Breast epithelium (tissue), 3 donors: ENCODE results near the gene FUCA1.

Source experiments
- CTCF ChIP-seq, 3 donors: fragments of 450-650 bp; IDR thresholded peaks; one replicate each; pipeline ENCODE4 v1.5.1; 2016 to 2017; ENCODE audit warnings: antibody characterized with exemption in 3 of 3, mild to moderate bottlenecking in 3 of 3, moderate library complexity in 3 of 3
- POLR2A ChIP-seq: fragments of 450-650 bp; IDR thresholded peaks from one replicate; pipeline ENCODE4 v1.6.1; 2016; ENCODE audit warnings: antibody characterized with exemption, mild to moderate bottlenecking, moderate library complexity
- POLR2AphosphoS5 ChIP-seq, 3 donors: sonication (generic); formaldehyde crosslinking; IDR thresholded peaks; one replicate each; pipeline ENCODE4 v1.6.1; 2017; ENCODE audit warnings: antibody characterized with exemption in 3 of 3

GRCh38 chr1:23865543-23865930 lies 2.6 kb downstream of the FUCA1 start:
- TF ChIP-seq POLR2A (no peak), CTCF (IDR thresholded peaks at IDR 0.05) (no peak), POLR2AphosphoS5 (IDR thresholded peaks at IDR 0.05) (peak in 1 of 3 donors; percentile 48)
